GM23338 (cell line): ENCODE data around the gene MAPRE3. TPM values are rescaled to one million over a fixed set of nuclear protein-coding genes. Genes with fewer than 3 reads are reported as not detected.

Experiments
- ATAC-seq: fragments of 200-7000 bp; cut with Tn5 transposase; 3 replicates; pipeline ENCODE4 v1.9.1; 2020
- DNase-seq: peaks from one replicate; pipeline ENCODE4 v3.0.0-alpha.2; 2015; ENCODE audit warnings: low spot score
- H2AFZ ChIP-seq: fragments of 200-600 bp; sonication (generic); 2 replicates; pipeline ENCODE4 v1.8.0; 2016; ENCODE audit warnings: antibody characterized with exemption, mild to moderate bottlenecking, moderate library complexity
- H3F3A ChIP-seq: fragments of 200-600 bp; sonication (generic); replicated peaks from 2 replicates; pipeline ENCODE4 v1.8.0; 2017; ENCODE audit warnings: antibody characterized with exemption, mixed run types, low read depth
- H3K27ac ChIP-seq: fragments of 200-600 bp; sonication (generic); 2 replicates; pipeline ENCODE4 v1.6.1; 2016; ENCODE audit warnings: low read depth
- H3K27me3 ChIP-seq: fragments of 200-600 bp; sonication (generic); 2 replicates; pipeline ENCODE4 v1.8.0; 2016; ENCODE audit warnings: mild to moderate bottlenecking, mixed run types, moderate library complexity; ENCODE audit not compliant: insufficient read depth
- H3K36me3 ChIP-seq: fragments of 200-600 bp; sonication (generic); 2 replicates; pipeline ENCODE4 v1.8.0; 2016; ENCODE audit warnings: mild to moderate bottlenecking; ENCODE audit not compliant: insufficient read depth
- H3K4me1 ChIP-seq: fragments of 200-600 bp; sonication (generic); 2 replicates; pipeline ENCODE4 v1.8.0; 2016; ENCODE audit warnings: mild to moderate bottlenecking, moderate library complexity; ENCODE audit not compliant: insufficient read depth
- H3K4me2 ChIP-seq: fragments of 200-600 bp; sonication (generic); 2 replicates; pipeline ENCODE4 v1.7.1; 2017; ENCODE audit warnings: mixed run types
- H3K4me3 ChIP-seq: fragments of 200-600 bp; sonication (generic); 2 replicates; pipeline ENCODE4 v1.6.1; 2016; ENCODE audit warnings: mixed run types
- H3K79me2 ChIP-seq: fragments of 200-600 bp; sonication (generic); replicated peaks from 2 replicates; pipeline ENCODE4 v1.8.0; 2017; ENCODE audit warnings: mild to moderate bottlenecking; ENCODE audit not compliant: insufficient read depth
- H3K9me2 ChIP-seq: fragments of 200-600 bp; sonication (generic); 2 replicates; pipeline ENCODE4 v1.8.0; 2017; ENCODE audit not compliant: insufficient read depth
- H4K20me1 ChIP-seq: fragments of 200-600 bp; sonication (generic); replicated peaks from 2 replicates; pipeline ENCODE4 v1.8.0; 2017; ENCODE audit warnings: mild to moderate bottlenecking; ENCODE audit not compliant: insufficient read depth
- H3K27ac Mint-ChIP-seq: 2 replicates; pipeline ENCODE4 v1.8.0; 2020; ENCODE audit warnings: inconsistent platforms, mild to moderate bottlenecking, moderate library complexity, mixed read lengths
- H3K27me3 Mint-ChIP-seq: 3 replicates; pipeline ENCODE4 v1.8.0; 2022; ENCODE audit warnings: low read depth, mild to moderate bottlenecking, moderate library complexity, mixed read lengths, inconsistent platforms; ENCODE audit not compliant: insufficient read depth, poor library complexity
- H3K36me3 Mint-ChIP-seq: 3 replicates; pipeline ENCODE4 v1.8.0; 2021; ENCODE audit warnings: low read depth, mild to moderate bottlenecking, inconsistent platforms, moderate library complexity, mixed read lengths
- H3K4me1 Mint-ChIP-seq: 3 replicates; pipeline ENCODE4 v1.8.0; 2020; ENCODE audit warnings: mild to moderate bottlenecking, inconsistent platforms, mixed read lengths
- H3K4me3 Mint-ChIP-seq: 3 replicates; pipeline ENCODE4 v1.8.0; 2021; ENCODE audit warnings: moderate library complexity, mild to moderate bottlenecking, inconsistent platforms, mixed read lengths
- H3K9me3 Mint-ChIP-seq: 3 replicates; pipeline ENCODE4 v1.8.0; 2020; ENCODE audit warnings: moderate library complexity, mild to moderate bottlenecking, inconsistent platforms, mixed read lengths
- CREB1 ChIP-seq: fragments of 250-450 bp; sonication (Bioruptor Pico); IDR thresholded peaks from 2 replicates; pipeline ENCODE4 v1.5.0; 2020; ENCODE audit warnings: low read depth, mild to moderate bottlenecking, moderate library complexity
- EZH2 ChIP-seq: fragments of 200-600 bp; sonication (generic); IDR thresholded peaks from one replicate; pipeline ENCODE4 v1.8.0; 2017; ENCODE audit warnings: antibody characterized with exemption, mild to moderate bottlenecking, low read depth; ENCODE audit not compliant: unreplicated experiment
- EZH2phosphoT487 ChIP-seq: fragments of 200-600 bp; sonication (generic); IDR thresholded peaks from one replicate; pipeline ENCODE4 v1.8.1; 2018; ENCODE audit warnings: antibody characterized with exemption; ENCODE audit not compliant: unreplicated experiment
- JUNB ChIP-seq: IDR thresholded peaks from one replicate; pipeline ENCODE4 v1.6.1; 2016; ENCODE audit warnings: antibody characterized with exemption; ENCODE audit not compliant: unreplicated experiment
- NANOG ChIP-seq: IDR thresholded peaks from 2 replicates; pipeline ENCODE4 v1.6.1; 2016; ENCODE audit warnings: antibody characterized with exemption, borderline replicate concordance
- POLR2AphosphoS5 ChIP-seq: IDR thresholded peaks from 2 replicates; pipeline ENCODE4 v1.6.1; 2016; ENCODE audit warnings: antibody characterized with exemption, low read depth
- STAT1 ChIP-seq: IDR thresholded peaks from one replicate; pipeline ENCODE4 v1.6.1; 2016; ENCODE audit warnings: antibody characterized with exemption; ENCODE audit not compliant: unreplicated experiment
- ZNF114 ChIP-seq: fragments of 250-450 bp; sonication (Bioruptor Pico); IDR thresholded peaks from 2 replicates; pipeline ENCODE4 v1.5.0; 2020; ENCODE audit warnings: mild to moderate bottlenecking, moderate library complexity
- ZNF331 ChIP-seq: fragments of 250-450 bp; sonication (Bioruptor Pico); IDR thresholded peaks from 2 replicates; pipeline ENCODE4 v1.5.0; 2020; ENCODE audit warnings: low read depth, mild to moderate bottlenecking, moderate library complexity
- polyA plus RNA-seq: library from polyadenylated mRNA; unstranded; fragments of >200 nt; fragmentation: Nextera tagmentation; extraction: Ambion mirVana; gene quantifications from 2 replicates; pipeline ENCODE4 v1.2.1, GENCODE V29; 2016
- total RNA-seq: library from RNA; depleted of rRNA; stranded (reverse); fragments of >200 nt; shearing (Covaris generic); gene quantifications from 2 replicates; pipeline ENCODE4 v1.2.3, GENCODE V29; 2014
- TF ChIP-seq, protein P1 (sequence below): fragments of 250-450 bp; sonication (Bioruptor Pico); IDR thresholded peaks from 2 replicates; pipeline ENCODE4 v1.5.0; 2020; ENCODE audit warnings: mild to moderate bottlenecking, moderate library complexity
- TF ChIP-seq, protein P2 (sequence below), 2 experiments: fragments of 200-600 bp in 1 of 2; sonication (generic) in 1 of 2; conservative IDR thresholded peaks; 2 replicates each; pipeline versions ENCODE4 v1.5.1 to v1.6.1; 2016 to 2017; ENCODE audit warnings: antibody characterized with exemption in 2 of 2, low read depth in 2 of 2, mild to moderate bottlenecking in 2 of 2, moderate library complexity in 1 of 2
- TF ChIP-seq, protein P3 (sequence below): IDR thresholded peaks from 2 replicates; pipeline ENCODE4 v1.6.1; 2016; ENCODE audit warnings: antibody characterized with exemption
- TF ChIP-seq, protein P4 (sequence below): IDR thresholded peaks from one replicate; pipeline ENCODE4 v1.6.1; 2018; ENCODE audit warnings: antibody characterized with exemption; ENCODE audit not compliant: unreplicated experiment

The MAPRE3 gene
- total and polyA plus RNA-seq, 2 experiments from 2014 or later, result 3.3 to 4.5 TPM

DNA sequence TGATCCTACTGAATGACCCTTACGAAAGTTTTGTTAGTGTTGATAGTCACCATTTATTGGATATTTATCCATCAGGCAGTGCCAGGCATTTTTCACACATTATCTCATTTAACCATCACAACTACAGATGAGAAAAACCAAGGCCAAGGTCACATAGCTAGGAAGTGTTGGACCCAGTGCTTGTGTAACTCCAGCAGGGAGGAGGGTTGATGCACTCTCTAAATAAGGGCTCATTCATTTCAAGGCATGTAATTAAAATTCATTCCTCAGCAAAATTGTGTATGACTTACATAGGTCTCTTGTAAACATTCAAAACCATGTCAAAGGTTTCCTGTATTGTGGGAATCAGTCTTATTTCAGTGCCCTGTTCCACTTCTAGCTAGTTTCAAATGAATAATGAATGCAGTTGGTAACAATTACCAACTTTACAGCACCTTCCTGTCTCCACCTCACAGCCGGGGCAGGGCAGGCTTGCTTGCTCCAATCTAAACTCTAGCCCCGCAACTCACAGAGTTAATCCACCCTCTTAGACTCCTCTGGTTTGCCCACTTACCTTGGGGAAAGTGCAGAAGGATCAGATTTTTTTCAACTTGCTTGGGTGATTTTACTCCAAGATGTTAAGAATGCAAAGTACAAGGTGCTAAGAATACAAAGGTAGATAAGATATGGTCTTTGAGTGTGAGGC is 5.8 kb upstream of the MAPRE3 start:
- TF ChIP-seq, protein P1, sequence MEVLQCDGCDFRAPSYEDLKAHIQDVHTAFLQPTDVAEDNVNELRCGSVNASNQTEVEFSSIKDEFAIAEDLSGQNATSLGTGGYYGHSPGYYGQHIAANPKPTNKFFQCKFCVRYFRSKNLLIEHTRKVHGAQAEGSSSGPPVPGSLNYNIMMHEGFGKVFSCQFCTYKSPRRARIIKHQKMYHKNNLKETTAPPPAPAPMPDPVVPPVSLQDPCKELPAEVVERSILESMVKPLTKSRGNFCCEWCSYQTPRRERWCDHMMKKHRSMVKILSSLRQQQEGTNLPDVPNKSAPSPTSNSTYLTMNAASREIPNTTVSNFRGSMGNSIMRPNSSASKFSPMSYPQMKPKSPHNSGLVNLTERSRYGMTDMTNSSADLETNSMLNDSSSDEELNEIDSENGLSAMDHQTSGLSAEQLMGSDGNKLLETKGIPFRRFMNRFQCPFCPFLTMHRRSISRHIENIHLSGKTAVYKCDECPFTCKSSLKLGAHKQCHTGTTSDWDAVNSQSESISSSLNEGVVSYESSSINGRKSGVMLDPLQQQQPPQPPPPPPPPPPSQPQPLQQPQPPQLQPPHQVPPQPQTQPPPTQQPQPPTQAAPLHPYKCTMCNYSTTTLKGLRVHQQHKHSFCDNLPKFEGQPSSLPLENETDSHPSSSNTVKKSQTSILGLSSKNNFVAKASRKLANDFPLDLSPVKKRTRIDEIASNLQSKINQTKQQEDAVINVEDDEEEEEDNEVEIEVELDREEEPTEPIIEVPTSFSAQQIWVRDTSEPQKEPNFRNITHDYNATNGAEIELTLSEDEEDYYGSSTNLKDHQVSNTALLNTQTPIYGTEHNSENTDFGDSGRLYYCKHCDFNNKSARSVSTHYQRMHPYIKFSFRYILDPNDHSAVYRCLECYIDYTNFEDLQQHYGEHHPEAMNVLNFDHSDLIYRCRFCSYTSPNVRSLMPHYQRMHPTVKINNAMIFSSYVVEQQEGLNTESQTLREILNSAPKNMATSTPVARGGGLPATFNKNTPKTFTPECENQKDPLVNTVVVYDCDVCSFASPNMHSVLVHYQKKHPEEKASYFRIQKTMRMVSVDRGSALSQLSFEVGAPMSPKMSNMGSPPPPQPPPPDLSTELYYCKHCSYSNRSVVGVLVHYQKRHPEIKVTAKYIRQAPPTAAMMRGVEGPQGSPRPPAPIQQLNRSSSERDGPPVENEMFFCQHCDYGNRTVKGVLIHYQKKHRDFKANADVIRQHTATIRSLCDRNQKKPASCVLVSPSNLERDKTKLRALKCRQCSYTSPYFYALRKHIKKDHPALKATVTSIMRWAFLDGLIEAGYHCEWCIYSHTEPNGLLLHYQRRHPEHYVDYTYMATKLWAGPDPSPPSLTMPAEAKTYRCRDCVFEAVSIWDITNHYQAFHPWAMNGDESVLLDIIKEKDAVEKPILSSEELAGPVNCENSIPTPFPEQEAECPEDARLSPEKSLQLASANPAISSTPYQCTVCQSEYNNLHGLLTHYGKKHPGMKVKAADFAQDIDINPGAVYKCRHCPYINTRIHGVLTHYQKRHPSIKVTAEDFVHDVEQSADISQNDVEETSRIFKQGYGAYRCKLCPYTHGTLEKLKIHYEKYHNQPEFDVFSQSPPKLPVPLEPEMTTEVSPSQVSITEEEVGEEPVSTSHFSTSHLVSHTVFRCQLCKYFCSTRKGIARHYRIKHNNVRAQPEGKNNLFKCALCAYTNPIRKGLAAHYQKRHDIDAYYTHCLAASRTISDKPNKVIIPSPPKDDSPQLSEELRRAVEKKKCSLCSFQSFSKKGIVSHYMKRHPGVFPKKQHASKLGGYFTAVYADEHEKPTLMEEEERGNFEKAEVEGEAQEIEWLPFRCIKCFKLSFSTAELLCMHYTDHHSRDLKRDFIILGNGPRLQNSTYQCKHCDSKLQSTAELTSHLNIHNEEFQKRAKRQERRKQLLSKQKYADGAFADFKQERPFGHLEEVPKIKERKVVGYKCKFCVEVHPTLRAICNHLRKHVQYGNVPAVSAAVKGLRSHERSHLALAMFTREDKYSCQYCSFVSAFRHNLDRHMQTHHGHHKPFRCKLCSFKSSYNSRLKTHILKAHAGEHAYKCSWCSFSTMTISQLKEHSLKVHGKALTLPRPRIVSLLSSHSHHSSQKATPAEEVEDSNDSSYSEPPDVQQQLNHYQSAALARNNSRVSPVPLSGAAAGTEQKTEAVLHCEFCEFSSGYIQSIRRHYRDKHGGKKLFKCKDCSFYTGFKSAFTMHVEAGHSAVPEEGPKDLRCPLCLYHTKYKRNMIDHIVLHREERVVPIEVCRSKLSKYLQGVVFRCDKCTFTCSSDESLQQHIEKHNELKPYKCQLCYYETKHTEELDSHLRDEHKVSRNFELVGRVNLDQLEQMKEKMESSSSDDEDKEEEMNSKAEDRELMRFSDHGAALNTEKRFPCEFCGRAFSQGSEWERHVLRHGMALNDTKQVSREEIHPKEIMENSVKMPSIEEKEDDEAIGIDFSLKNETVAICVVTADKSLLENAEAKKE (CRISPR knock-in tag), result no peak
- TF ChIP-seq NANOG (no peak), EZH2 (no peak), CREB1 (CRISPR knock-in tag) (no peak), EZH2phosphoT487 (no peak), JUNB (no peak), STAT1 (no peak), ZNF331 (CRISPR knock-in tag) (no peak), POLR2AphosphoS5 (no peak), ZNF114 (CRISPR knock-in tag) (no peak)
- TF ChIP-seq, protein P2, sequence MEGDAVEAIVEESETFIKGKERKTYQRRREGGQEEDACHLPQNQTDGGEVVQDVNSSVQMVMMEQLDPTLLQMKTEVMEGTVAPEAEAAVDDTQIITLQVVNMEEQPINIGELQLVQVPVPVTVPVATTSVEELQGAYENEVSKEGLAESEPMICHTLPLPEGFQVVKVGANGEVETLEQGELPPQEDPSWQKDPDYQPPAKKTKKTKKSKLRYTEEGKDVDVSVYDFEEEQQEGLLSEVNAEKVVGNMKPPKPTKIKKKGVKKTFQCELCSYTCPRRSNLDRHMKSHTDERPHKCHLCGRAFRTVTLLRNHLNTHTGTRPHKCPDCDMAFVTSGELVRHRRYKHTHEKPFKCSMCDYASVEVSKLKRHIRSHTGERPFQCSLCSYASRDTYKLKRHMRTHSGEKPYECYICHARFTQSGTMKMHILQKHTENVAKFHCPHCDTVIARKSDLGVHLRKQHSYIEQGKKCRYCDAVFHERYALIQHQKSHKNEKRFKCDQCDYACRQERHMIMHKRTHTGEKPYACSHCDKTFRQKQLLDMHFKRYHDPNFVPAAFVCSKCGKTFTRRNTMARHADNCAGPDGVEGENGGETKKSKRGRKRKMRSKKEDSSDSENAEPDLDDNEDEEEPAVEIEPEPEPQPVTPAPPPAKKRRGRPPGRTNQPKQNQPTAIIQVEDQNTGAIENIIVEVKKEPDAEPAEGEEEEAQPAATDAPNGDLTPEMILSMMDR (conservative IDR thresholded peaks at IDR 0.05; ENCODE audit: low read depth in 2 of 2), result no peak
- TF ChIP-seq, protein P3, sequence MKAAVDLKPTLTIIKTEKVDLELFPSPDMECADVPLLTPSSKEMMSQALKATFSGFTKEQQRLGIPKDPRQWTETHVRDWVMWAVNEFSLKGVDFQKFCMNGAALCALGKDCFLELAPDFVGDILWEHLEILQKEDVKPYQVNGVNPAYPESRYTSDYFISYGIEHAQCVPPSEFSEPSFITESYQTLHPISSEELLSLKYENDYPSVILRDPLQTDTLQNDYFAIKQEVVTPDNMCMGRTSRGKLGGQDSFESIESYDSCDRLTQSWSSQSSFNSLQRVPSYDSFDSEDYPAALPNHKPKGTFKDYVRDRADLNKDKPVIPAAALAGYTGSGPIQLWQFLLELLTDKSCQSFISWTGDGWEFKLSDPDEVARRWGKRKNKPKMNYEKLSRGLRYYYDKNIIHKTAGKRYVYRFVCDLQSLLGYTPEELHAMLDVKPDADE, result no peak
- TF ChIP-seq, protein P4, sequence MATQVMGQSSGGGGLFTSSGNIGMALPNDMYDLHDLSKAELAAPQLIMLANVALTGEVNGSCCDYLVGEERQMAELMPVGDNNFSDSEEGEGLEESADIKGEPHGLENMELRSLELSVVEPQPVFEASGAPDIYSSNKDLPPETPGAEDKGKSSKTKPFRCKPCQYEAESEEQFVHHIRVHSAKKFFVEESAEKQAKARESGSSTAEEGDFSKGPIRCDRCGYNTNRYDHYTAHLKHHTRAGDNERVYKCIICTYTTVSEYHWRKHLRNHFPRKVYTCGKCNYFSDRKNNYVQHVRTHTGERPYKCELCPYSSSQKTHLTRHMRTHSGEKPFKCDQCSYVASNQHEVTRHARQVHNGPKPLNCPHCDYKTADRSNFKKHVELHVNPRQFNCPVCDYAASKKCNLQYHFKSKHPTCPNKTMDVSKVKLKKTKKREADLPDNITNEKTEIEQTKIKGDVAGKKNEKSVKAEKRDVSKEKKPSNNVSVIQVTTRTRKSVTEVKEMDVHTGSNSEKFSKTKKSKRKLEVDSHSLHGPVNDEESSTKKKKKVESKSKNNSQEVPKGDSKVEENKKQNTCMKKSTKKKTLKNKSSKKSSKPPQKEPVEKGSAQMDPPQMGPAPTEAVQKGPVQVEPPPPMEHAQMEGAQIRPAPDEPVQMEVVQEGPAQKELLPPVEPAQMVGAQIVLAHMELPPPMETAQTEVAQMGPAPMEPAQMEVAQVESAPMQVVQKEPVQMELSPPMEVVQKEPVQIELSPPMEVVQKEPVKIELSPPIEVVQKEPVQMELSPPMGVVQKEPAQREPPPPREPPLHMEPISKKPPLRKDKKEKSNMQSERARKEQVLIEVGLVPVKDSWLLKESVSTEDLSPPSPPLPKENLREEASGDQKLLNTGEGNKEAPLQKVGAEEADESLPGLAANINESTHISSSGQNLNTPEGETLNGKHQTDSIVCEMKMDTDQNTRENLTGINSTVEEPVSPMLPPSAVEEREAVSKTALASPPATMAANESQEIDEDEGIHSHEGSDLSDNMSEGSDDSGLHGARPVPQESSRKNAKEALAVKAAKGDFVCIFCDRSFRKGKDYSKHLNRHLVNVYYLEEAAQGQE, result no peak
- Mint-ChIP-seq H3K9me3 (no peaks in the 10 kb centered on the region; the same call in 2 of the 3 replicates), H3K4me1 (peaks cover 5% of the 10 kb centered on the region)

More for the DNA sequence above, 5.8 kb upstream of the MAPRE3 start:
- H4K20me1 ChIP-seq, result no peaks in the 10 kb centered on the region
- ATAC-seq, result no peak
- Mint-ChIP-seq H3K36me3 (no peaks in the 10 kb centered on the region; the same call in 2 of the 3 replicates), H3K4me3 (no peak overlapping the region), H3K27me3 (peaks cover 7% of the 10 kb centered on the region), H3K27ac (no peak overlapping the region)
- H3K36me3 ChIP-seq, result no peaks in the 10 kb centered on the region
- DNase-seq, result no peak
- H3K4me1 ChIP-seq, result no peaks in the 10 kb centered on the region
- no peak overlapping the region for H3K4me2 ChIP-seq
- no peak overlapping the region for H2AFZ ChIP-seq
- H3K27ac ChIP-seq, result no peak overlapping the region
- no peaks in the 10 kb centered on the region for H3K79me2 ChIP-seq
- H3K27me3 ChIP-seq, result peaks cover 14% of the 10 kb centered on the region; the same call in 1 of the 2 replicates
- no peak overlapping the region for H3K4me3 ChIP-seq
- no peaks in the 10 kb centered on the region for H3K9me2 ChIP-seq
- no peaks in the 10 kb centered on the region for H3F3A ChIP-seq
